Measurements from ENCODE around the gene SHROOM1. TPM values are rescaled to one million over a fixed set of nuclear protein-coding genes. Genes with fewer than 3 reads are reported as not detected.
A peak's percentile ranks its signal among the peaks of the same experiment; 100 is the strongest.

SHROOM1 gene
- total and polyA plus RNA-seq, 2 donors (not counting 1 experiment from before 2014, with no cell fraction given), result 1.3 to 2.3 TPM

DNA sequence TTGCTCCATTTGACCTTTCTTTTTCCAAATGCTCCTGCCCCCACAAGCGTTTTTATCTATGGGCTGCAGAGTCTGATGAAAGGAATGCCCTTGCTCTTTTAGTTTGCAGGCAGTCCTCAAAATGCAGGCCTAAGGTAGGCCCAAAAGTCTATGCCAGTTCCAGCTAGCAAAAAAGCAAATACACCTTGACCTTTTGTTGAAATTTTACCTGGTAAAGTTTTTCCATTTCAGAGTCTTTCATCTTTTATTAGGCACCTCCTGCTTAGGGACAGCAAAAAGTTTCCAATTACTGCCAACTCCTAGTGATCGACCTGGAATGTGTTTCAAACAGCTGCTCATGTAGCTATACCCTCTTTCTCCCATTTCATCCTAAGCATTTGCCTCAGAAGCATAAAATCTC is 40.4 kb upstream of the SHROOM1 start:
- DNase-seq, result no peak
- no peak overlapping the region for H3K4me3 ChIP-seq (ENCODE audit: control extremely low read depth in 1 of 5, extremely low read depth in 1 of 5, insufficient read depth in 1 of 5, low read depth in 2 of 5, low read length in 4 of 5)
- 76% methylated on average over 2 of the region's 2 CpGs for WGBS (ENCODE audit: insufficient coverage)
- no peak overlapping the region for H2AFZ ChIP-seq (ENCODE audit: insufficient read depth, low read depth, low read length, poor library complexity, severe bottlenecking)
- peaks cover 8 to 12% of the 10 kb centered on the region in 2 donors for H3K4me1 ChIP-seq (ENCODE audit: control insufficient read depth in 2 of 2, insufficient read depth in 2 of 2, low read length in 2 of 2)
- no peaks in the 10 kb centered on the region for H3K9me3 ChIP-seq (ENCODE audit: control extremely low read depth in 1 of 3, control insufficient read depth in 2 of 3, insufficient read depth in 1 of 3, low read length in 2 of 3)
- H3K4me2 ChIP-seq (replicated peaks; ENCODE audit: low read depth, low read length, poor library complexity, severe bottlenecking), result no peak overlapping the region
- Mint-ChIP-seq H3K9me3 (ENCODE audit: insufficient read depth) (no peaks in the 10 kb centered on the region), H3K27ac (peak overlapping the region; percentile 15), H3K4me1 (peaks cover 20% of the 10 kb centered on the region), H3K4me3 (no peak overlapping the region), H3K27me3 (no peaks in the 10 kb centered on the region)
- CTCF ChIA-PET, result interaction anchor here (1.5 kb wide), 3 partner anchors 12 to 50 kb away, joined by 4 to 7 read pairs (median 6); no protein-coding TSS in a partner anchor
- no peaks in the 10 kb centered on the region for H4K20me1 ChIP-seq (ENCODE audit: control insufficient read depth, insufficient read depth, low read length, poor library complexity, severe bottlenecking)
- POLR2A ChIA-PET, result interaction anchor here (0.7 kb wide), 1 partner anchor 86 kb away, joined by 3 read pairs; no protein-coding TSS in a partner anchor
- H3K27ac ChIP-seq (ENCODE audit: low read length in 2 of 2), result no peak overlapping the region
- intact Hi-C loops (cut with micrococcal nuclease), result no loop called here
- no peak overlapping the region for H3K9ac ChIP-seq (ENCODE audit: low read length)
- no peaks in the 10 kb centered on the region for H3K27me3 ChIP-seq (replicated peaks in 1 of 4; ENCODE audit: control extremely low read depth in 1 of 4, control insufficient read depth in 3 of 4, insufficient read depth in 4 of 4, low read length in 3 of 4)
- no peak for ATAC-seq (ENCODE audit: low read depth)
- no peak for TF ChIP-seq EZH2 (IDR thresholded peaks at IDR 0.05; ENCODE audit: borderline replicate concordance, insufficient read depth, low read depth, low read length, poor library complexity, severe bottlenecking)
- TF ChIP-seq, protein P1, sequence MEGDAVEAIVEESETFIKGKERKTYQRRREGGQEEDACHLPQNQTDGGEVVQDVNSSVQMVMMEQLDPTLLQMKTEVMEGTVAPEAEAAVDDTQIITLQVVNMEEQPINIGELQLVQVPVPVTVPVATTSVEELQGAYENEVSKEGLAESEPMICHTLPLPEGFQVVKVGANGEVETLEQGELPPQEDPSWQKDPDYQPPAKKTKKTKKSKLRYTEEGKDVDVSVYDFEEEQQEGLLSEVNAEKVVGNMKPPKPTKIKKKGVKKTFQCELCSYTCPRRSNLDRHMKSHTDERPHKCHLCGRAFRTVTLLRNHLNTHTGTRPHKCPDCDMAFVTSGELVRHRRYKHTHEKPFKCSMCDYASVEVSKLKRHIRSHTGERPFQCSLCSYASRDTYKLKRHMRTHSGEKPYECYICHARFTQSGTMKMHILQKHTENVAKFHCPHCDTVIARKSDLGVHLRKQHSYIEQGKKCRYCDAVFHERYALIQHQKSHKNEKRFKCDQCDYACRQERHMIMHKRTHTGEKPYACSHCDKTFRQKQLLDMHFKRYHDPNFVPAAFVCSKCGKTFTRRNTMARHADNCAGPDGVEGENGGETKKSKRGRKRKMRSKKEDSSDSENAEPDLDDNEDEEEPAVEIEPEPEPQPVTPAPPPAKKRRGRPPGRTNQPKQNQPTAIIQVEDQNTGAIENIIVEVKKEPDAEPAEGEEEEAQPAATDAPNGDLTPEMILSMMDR (IDR thresholded peaks at IDR 0.05), result no peak
- peaks cover 0 to 15% of the 10 kb centered on the region in 2 experiments for H3K36me3 ChIP-seq (replicated peaks in 1 of 2; ENCODE audit: control extremely low read depth in 1 of 2, control insufficient read depth in 1 of 2, extremely low read depth in 1 of 2, insufficient read depth in 2 of 2, low read length in 1 of 2)
- no peaks in the 10 kb centered on the region for H3K79me2 ChIP-seq (ENCODE audit: control insufficient read depth, insufficient read depth, low read length)

DNA sequence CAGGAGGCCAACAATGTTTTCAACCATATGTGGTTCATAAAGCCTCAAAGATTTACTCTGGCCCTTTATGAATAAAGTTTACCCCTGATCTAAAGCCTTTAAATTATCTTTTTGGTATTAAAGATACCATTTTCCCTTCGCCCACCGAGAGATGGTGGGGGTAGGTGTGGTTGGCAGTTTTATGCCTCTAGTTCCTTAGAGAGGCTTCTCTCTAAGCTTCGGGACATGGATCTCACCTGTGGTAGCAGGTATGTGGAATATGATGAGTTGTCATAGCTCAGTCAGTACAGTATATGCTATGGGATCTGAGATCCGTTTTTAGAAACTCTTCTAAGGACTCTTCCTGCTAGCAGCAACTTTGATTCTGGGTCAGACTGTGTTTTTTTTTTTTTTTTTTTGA is 38.3 kb upstream of the SHROOM1 start:
- peak overlapping the region; percentile 46 for H3K27ac Mint-ChIP-seq
- Histone ChIP-seq H3K9ac (ENCODE audit: low read length) (no peak overlapping the region), H3K36me3 (replicated peaks in 1 of 2; ENCODE audit: control extremely low read depth in 1 of 2, control insufficient read depth in 1 of 2, extremely low read depth in 1 of 2, insufficient read depth in 2 of 2, low read length in 1 of 2) (peaks cover 0 to 10% of the 10 kb centered on the region in 2 experiments)

More for the DNA sequence above, 38.3 kb upstream of the SHROOM1 start:
- no peak overlapping the region for H3K4me2 ChIP-seq (replicated peaks; ENCODE audit: low read depth, low read length, poor library complexity, severe bottlenecking)
- Mint-ChIP-seq H3K27me3 (no peaks in the 10 kb centered on the region), H3K4me1 (peaks cover 26% of the 10 kb centered on the region), H3K9me3 (ENCODE audit: insufficient read depth) (no peaks in the 10 kb centered on the region), H3K4me3 (no peak overlapping the region)
- POLR2A ChIA-PET, result interaction anchor here (0.7 kb wide), 2 partner anchors 20 to 1817 kb away, joined by 3 to 7 read pairs; no protein-coding TSS in a partner anchor
- H3K9me3 ChIP-seq (ENCODE audit: control extremely low read depth in 1 of 3, control insufficient read depth in 2 of 3, insufficient read depth in 1 of 3, low read length in 2 of 3), result no peaks in the 10 kb centered on the region
- peak overlapping the region in 1 of 2 donors; percentile 93 for H3K27ac ChIP-seq (ENCODE audit: low read length in 2 of 2)
- TF ChIP-seq, protein P1 (IDR thresholded peaks at IDR 0.05), result no peak
- TF ChIP-seq EZH2 (IDR thresholded peaks at IDR 0.05; ENCODE audit: borderline replicate concordance, insufficient read depth, low read depth, low read length, poor library complexity, severe bottlenecking), result no peak
- H3K79me2 ChIP-seq (ENCODE audit: control insufficient read depth, insufficient read depth, low read length), result no peaks in the 10 kb centered on the region
- intact Hi-C loops (cut with micrococcal nuclease), result loop anchor here (5.0 kb wide), 3 partner anchors 311 to 481 kb away; partner anchors contain the start of gene RAD50
- ATAC-seq (ENCODE audit: low read depth), result no peak
- H3K27me3 ChIP-seq (replicated peaks in 1 of 4; ENCODE audit: control extremely low read depth in 1 of 4, control insufficient read depth in 3 of 4, insufficient read depth in 4 of 4, low read length in 3 of 4), result no peaks in the 10 kb centered on the region
- DNase-seq, result no peak
- no peaks in the 10 kb centered on the region for H4K20me1 ChIP-seq (ENCODE audit: control insufficient read depth, insufficient read depth, low read length, poor library complexity, severe bottlenecking)
- no peak overlapping the region for H3K4me3 ChIP-seq (ENCODE audit: control extremely low read depth in 1 of 5, extremely low read depth in 1 of 5, insufficient read depth in 1 of 5, low read depth in 2 of 5, low read length in 4 of 5)
- peaks cover 16 to 19% of the 10 kb centered on the region in 2 donors for H3K4me1 ChIP-seq (ENCODE audit: control insufficient read depth in 2 of 2, insufficient read depth in 2 of 2, low read length in 2 of 2)
- CTCF ChIA-PET, result interaction anchor here (0.6 to 2.3 kb wide), 3 partner anchors 11 to 40 kb away, joined by 3 to 7 read pairs (median 5); no protein-coding TSS in a partner anchor
- H2AFZ ChIP-seq (ENCODE audit: insufficient read depth, low read depth, low read length, poor library complexity, severe bottlenecking), result no peak overlapping the region
- no CpG with 5 or more reads among the region's 4 CpGs for WGBS (ENCODE audit: insufficient coverage)

Measured in B cell (primary cell).